Measurements from ENCODE around the gene KIRREL3.

KIRREL3 gene

GRCh38 chr11:126920833-126921232 lies 79.7 kb downstream of the KIRREL3 start:
- DNase-seq (ENCODE audit: low read depth), result no peak
- H3K4me3 ChIP-seq (ENCODE audit: control insufficient read depth, low read depth, low read length), result no peak overlapping the region
- TF ChIP-seq, protein P1, sequence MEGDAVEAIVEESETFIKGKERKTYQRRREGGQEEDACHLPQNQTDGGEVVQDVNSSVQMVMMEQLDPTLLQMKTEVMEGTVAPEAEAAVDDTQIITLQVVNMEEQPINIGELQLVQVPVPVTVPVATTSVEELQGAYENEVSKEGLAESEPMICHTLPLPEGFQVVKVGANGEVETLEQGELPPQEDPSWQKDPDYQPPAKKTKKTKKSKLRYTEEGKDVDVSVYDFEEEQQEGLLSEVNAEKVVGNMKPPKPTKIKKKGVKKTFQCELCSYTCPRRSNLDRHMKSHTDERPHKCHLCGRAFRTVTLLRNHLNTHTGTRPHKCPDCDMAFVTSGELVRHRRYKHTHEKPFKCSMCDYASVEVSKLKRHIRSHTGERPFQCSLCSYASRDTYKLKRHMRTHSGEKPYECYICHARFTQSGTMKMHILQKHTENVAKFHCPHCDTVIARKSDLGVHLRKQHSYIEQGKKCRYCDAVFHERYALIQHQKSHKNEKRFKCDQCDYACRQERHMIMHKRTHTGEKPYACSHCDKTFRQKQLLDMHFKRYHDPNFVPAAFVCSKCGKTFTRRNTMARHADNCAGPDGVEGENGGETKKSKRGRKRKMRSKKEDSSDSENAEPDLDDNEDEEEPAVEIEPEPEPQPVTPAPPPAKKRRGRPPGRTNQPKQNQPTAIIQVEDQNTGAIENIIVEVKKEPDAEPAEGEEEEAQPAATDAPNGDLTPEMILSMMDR (conservative IDR thresholded peaks at IDR 0.05; ENCODE audit: control insufficient read depth, insufficient read depth, low read depth, low read length), result no peak

DNA sequence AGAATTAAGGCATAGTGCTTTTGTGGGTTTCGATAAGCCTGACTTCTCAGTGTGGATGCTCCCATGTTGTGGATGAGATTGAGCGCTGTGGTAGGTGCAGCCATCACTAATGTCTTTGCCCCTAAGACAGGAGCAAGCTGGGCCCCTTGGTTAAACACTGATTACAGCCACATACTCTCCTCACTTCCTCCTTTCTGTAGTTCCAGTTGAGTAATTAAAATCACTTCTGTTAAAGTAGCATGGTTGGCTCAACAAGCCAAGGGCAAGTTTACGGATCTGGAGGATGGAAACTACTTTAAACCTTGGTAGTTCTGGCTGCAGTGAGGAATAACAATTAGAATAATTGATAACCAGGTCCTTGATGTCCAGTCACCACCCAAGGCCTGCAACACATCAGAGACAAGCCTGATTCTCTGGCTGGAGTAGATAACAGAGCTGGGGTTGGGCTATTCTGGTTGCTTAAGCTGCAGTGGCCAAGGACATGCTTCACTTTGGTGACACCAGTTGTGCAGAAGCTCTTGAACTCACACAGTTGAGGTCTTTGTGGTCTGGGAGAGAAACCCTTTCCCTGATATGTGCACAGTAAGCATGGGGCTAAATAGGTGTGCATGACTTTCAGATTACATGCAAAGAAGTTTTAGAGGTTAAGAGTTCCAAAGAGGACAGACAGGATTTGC lies 81.3 kb downstream of the KIRREL3 start:
- no peak for DNase-seq (ENCODE audit: low read depth)
- H3K4me3 ChIP-seq (ENCODE audit: control insufficient read depth, low read depth, low read length), result no peak overlapping the region
- TF ChIP-seq, protein P1 (conservative IDR thresholded peaks at IDR 0.05; ENCODE audit: control insufficient read depth, insufficient read depth, low read depth, low read length), result no peak

DNA sequence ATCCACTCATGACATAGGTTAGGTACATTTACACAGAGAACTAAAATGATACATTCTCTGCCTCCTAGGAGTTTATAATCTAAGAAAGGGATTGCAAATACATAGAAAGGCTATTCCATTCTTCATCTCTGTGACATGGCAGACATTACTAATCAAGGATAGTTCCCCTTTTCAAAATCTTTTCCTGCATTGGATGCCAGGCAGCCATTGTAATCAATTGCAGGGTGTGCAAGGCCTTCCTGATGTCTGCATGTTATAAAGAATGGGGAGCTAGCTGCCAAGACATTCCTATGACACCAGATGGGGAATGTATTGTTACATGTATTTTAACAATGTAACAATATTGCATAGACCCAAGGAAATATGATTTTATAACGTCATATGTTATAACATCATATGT lies 82.0 kb downstream of the KIRREL3 start:
- H3K4me3 ChIP-seq (ENCODE audit: control insufficient read depth, low read depth, low read length), result no peak overlapping the region
- TF ChIP-seq, protein P1 (conservative IDR thresholded peaks at IDR 0.05; ENCODE audit: control insufficient read depth, insufficient read depth, low read depth, low read length), result no peak
- no peak for DNase-seq (ENCODE audit: low read depth)

GRCh38 chr11:126917531-126918204 lies 82.9 kb downstream of the KIRREL3 start:
- TF ChIP-seq, protein P1 (conservative IDR thresholded peaks at IDR 0.05; ENCODE audit: control insufficient read depth, insufficient read depth, low read depth, low read length), result no peak
- peak; percentile 94 for DNase-seq (ENCODE audit: low read depth)
- no peak overlapping the region for H3K4me3 ChIP-seq (ENCODE audit: control insufficient read depth, low read depth, low read length)

GRCh38 chr11:126915430-126915829 lies 85.1 kb downstream of the KIRREL3 start:
- TF ChIP-seq, protein P1 (conservative IDR thresholded peaks at IDR 0.05; ENCODE audit: control insufficient read depth, insufficient read depth, low read depth, low read length), result no peak
- DNase-seq (ENCODE audit: low read depth), result no peak
- H3K4me3 ChIP-seq (ENCODE audit: control insufficient read depth, low read depth, low read length), result no peak overlapping the region

DNA sequence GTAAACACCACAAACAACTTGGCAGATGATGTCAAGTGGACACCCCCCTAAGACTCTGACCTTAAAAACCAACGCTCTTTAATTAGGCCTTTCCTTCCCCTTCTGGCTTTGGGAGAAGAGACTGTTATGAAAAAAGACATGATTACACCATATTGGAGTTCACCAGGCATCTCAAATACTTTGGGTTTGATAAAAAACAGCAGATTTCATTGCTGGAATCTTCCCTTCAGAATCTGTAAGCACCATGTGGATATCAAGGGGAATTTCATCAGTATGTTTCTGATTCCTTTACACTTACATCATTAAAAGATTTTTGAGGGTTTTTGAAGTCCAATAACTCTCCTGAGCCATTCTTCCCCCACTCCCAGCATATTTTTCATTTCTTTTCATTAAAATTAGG lies 85.6 kb downstream of the KIRREL3 start:
- peak; percentile 36 for DNase-seq (ENCODE audit: low read depth)
- TF ChIP-seq, protein P1 (conservative IDR thresholded peaks at IDR 0.05; ENCODE audit: control insufficient read depth, insufficient read depth, low read depth, low read length), result no peak
- H3K4me3 ChIP-seq (ENCODE audit: control insufficient read depth, low read depth, low read length), result no peak overlapping the region
